ENCODE results near the gene PPP6R3. TPM values are rescaled to one million over a fixed set of nuclear protein-coding genes. Genes with fewer than 3 reads are reported as not detected.

The PPP6R3 gene
- total RNA-seq, 4 donors from 2014 or later: 104 to 169 (median 118) TPM

- TF ChIP-seq CTCF (IDR thresholded peaks at IDR 0.05; ENCODE audit: low read depth): no peak
These were observed 193.2 kb downstream of the PPP6R3 start for GRCh38 chr11:68653486-68654430.

GRCh38 chr11:68654978-68655377 lies 194.4 kb downstream of the PPP6R3 start:
- no peak for TF ChIP-seq CTCF (IDR thresholded peaks at IDR 0.05; ENCODE audit: low read depth)

- TF ChIP-seq CTCF (IDR thresholded peaks at IDR 0.05; ENCODE audit: low read depth): no peak
These were observed 194.9 kb downstream of the PPP6R3 start for GRCh38 chr11:68655406-68655805.

- no peak for TF ChIP-seq CTCF (IDR thresholded peaks at IDR 0.05; ENCODE audit: low read depth)
These were observed 195.3 kb downstream of the PPP6R3 start for GRCh38 chr11:68655806-68656205.

GRCh38 chr11:68657021-68657780 lies 196.6 kb downstream of the PPP6R3 start:
- TF ChIP-seq CTCF (IDR thresholded peaks at IDR 0.05; ENCODE audit: low read depth): no peak

- TF ChIP-seq CTCF (IDR thresholded peaks at IDR 0.05; ENCODE audit: low read depth): no peak
These were observed 197.5 kb downstream of the PPP6R3 start for GRCh38 chr11:68658097-68658496.

GRCh38 chr11:68658661-68659060 lies 198.1 kb downstream of the PPP6R3 start:
- no peak for TF ChIP-seq CTCF (IDR thresholded peaks at IDR 0.05; ENCODE audit: low read depth)
